Pancreas (tissue), 10 donors: ENCODE data around the gene WNT3A. TPM values are rescaled to one million over a fixed set of nuclear protein-coding genes. Genes with fewer than 3 reads are reported as not detected.

ENCODE experiments used
- ATAC-seq, 4 donors: fragments of 200-7000 bp; cut with Tn5 transposase; one replicate each; pipeline versions ENCODE4 v1.8.0 to v1.9.1; 2020; ENCODE audit warnings: mild to moderate bottlenecking in 4 of 4, moderate library complexity in 4 of 4
- DNase-seq, 6 donors: peaks; one replicate each; pipeline ENCODE4 v3.0.0-alpha.2; 2020
- FAIRE-seq: peaks from 2 replicates; lab custom pipeline; 2012; peaks lifted over from hg19 to GRCh38; lab: Jason Lieb, UNC
- H3K27ac ChIP-seq, 4 donors: fragments of 200-600 bp; sonication (generic); 1 replicate in 3 of 4; 2 replicates in 1 of 4; pipeline versions ENCODE4 v1.5.0 to v1.8.0; 2020
- H3K27me3 ChIP-seq, 4 donors: fragments of 200-600 bp; one replicate each; pipeline ENCODE4 v1.8.0; 2021
- H3K36me3 ChIP-seq, 3 donors: fragments of 200-600 bp; sonication (generic) in 1 of 3; one replicate each; pipeline versions ENCODE4 v1.5.0 to v1.8.0; 2020 to 2021
- H3K4me1 ChIP-seq, 3 donors: fragments of 200-600 bp; one replicate each; pipeline ENCODE4 v1.8.0; 2021
- H3K4me3 ChIP-seq, 4 donors: fragments of 200-600 bp; sonication (generic) in 2 of 4; one replicate each; pipeline versions ENCODE4 v1.5.0 to v1.8.0; 2020 to 2021
- H3K9me3 ChIP-seq, 4 donors: fragments of 200-600 bp; one replicate each; pipeline ENCODE4 v1.8.0; 2021
- WGBS, 2 donors: extraction: QIAGEN DNeasy Blood & Tissue Kit; methylation state at CpG; one replicate each; pipeline ENCODE4 v1.1.7; 2013; 5-methylcytosine and 5-hydroxymethylcytosine counted together
- intact Hi-C, 3 donors: fragments of 100-400 bp; cut with DNase I; formaldehyde crosslinking; loops; one replicate each; pipeline versions ENCODE4 v1.11.1 to v1.14.2; 2022
- polyA plus RNA-seq, 2 donors: library from polyadenylated mRNA; stranded (reverse); fragments of 200-250 nt; gene quantifications; one replicate each; pipeline ENCODE4 v1.2.3, GENCODE V29; 2013
- total RNA-seq, 6 donors: library from RNA; stranded (reverse); fragmentation: NEBNext Ultra II Directional in 4 of 6; extraction: Animal tissue kit (Norgen Biotek cat#: 25700) in 4 of 6; gene quantifications; one replicate each; pipeline versions ENCODE4 v1.2.1 to v1.2.4, GENCODE V29; 2021 to 2023
- TF ChIP-seq, protein P1 (sequence below), 4 donors: fragments of 200-600 bp; sonication (generic) in 3 of 4; IDR thresholded peaks; one replicate each; pipeline versions ENCODE4 v1.5.0 to v1.8.0; 2021; ENCODE audit warnings: antibody characterized with exemption in 4 of 4
- donor health status: healthy with polysubstance abuse.
- donor health status: DM: no; HTN: no; CAD: no; lungs with moderate emphysema.
- donor health status: DM: no; HTN: no; CAD: no.
- donor health status: control.
- donor health status: control.
- donor health status: Bipolar disorder and iron deficiency.
- donor health status: DM: yes; HTN: yes; CAD: no.
- donor health status: DM: no; HTN: no; CAD: no.
- donor health status: DM: no; HTN: no; CAD: no.
- donor health status: DM: yes; HTN: yes; CAD: no.

The WNT3A gene
- total and polyA plus RNA-seq, 8 donors: 0.08 TPM; not detected in 7

DNA sequence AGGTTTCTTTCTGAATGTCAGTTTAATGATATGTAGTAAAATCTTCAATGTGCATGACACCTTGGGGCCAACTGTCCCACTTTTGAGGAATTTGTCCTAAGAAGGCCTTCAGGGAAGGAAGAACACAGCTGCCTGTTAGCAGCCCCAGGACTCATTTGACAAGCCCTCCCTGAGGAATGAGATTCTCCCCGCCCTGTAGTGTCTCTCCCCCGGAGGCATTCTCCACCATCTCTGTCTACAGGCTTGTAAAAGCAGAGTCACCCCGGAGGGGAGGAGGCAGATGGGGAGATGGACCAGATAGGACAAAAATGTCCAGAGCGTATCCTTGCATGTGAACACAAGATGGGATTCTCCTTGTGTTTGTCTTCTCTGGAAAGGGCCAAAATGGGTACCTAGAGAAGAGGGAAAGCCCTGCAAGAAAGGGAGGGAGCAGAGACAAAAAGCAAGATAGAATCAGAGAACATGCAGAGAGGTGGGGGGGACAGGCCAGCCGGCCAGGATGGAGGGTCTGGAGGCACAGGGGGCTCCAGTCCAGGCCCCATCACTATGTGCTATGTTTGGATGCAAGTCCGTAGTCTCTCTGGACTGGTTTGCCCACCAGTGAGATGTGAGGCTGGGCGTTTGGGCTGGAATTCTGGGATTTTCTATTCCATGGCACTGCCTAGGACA, 12.0 kb upstream of the WNT3A start:
- no peak for ATAC-seq
- Histone ChIP-seq H3K27ac (no peak overlapping the region), H3K27me3 (no peaks in the 10 kb centered on the region), H3K9me3 (no peaks in the 10 kb centered on the region), H3K4me1 (no peaks in the 10 kb centered on the region), H3K4me3 (no peak overlapping the region), H3K36me3 (no peaks in the 10 kb centered on the region)
- 51 to 66% methylated on average over 7 of the region's 7 CpGs for WGBS, 2 donors
- TF ChIP-seq, protein P1, sequence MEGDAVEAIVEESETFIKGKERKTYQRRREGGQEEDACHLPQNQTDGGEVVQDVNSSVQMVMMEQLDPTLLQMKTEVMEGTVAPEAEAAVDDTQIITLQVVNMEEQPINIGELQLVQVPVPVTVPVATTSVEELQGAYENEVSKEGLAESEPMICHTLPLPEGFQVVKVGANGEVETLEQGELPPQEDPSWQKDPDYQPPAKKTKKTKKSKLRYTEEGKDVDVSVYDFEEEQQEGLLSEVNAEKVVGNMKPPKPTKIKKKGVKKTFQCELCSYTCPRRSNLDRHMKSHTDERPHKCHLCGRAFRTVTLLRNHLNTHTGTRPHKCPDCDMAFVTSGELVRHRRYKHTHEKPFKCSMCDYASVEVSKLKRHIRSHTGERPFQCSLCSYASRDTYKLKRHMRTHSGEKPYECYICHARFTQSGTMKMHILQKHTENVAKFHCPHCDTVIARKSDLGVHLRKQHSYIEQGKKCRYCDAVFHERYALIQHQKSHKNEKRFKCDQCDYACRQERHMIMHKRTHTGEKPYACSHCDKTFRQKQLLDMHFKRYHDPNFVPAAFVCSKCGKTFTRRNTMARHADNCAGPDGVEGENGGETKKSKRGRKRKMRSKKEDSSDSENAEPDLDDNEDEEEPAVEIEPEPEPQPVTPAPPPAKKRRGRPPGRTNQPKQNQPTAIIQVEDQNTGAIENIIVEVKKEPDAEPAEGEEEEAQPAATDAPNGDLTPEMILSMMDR (IDR thresholded peaks at IDR 0.05): no peak
- no peak for DNase-seq
- intact Hi-C loops: no loop called here
- no peak for FAIRE-seq

DNA sequence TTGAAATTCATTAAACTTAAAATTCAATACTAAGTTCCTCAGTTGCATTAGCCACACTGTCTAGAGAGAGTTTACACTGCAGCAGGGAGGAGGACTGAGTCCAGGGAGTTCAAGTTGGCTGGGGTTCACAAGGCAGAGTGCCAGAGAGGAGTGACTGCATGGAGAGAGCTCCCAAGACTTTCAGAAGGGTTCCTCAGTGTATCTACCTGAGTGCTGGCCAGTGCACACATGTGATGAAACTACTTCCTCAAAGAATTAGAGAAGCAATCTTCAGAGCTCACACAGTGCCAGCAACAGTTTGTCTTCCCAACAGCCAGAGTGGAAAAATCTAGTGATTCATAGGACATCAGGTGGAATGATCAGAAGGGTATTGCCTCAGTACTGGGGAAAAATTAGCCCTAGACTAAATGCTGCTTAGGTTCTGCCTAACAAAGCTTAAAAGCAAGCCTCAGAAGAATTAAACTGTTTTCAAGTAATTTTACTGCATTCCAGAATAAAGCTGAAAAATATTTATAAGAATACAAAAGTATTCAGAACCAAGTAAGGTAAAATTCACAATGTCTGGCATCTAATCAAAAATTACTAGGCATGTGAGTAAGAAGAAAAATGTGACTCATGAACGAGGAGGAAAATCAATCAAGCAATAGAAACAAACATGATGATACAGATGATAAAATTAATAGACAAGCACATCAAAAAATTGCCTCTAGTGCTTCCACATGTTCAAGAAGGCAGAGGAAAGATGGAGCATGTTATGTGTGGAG, 10.4 kb upstream of the WNT3A start:
- TF ChIP-seq, protein P1 (IDR thresholded peaks at IDR 0.05): no peak
- 0 to 8% methylated on average over 1 of the region's 1 CpG for WGBS, 2 donors
- Histone ChIP-seq H3K36me3 (no peaks in the 10 kb centered on the region), H3K27me3 (no peaks in the 10 kb centered on the region), H3K9me3 (no peaks in the 10 kb centered on the region), H3K4me1 (no peaks in the 10 kb centered on the region), H3K4me3 (no peak overlapping the region), H3K27ac (no peak overlapping the region)
- no peak for FAIRE-seq
- ATAC-seq: no peak
- no peak for DNase-seq
- intact Hi-C loops: no loop called here

DNA sequence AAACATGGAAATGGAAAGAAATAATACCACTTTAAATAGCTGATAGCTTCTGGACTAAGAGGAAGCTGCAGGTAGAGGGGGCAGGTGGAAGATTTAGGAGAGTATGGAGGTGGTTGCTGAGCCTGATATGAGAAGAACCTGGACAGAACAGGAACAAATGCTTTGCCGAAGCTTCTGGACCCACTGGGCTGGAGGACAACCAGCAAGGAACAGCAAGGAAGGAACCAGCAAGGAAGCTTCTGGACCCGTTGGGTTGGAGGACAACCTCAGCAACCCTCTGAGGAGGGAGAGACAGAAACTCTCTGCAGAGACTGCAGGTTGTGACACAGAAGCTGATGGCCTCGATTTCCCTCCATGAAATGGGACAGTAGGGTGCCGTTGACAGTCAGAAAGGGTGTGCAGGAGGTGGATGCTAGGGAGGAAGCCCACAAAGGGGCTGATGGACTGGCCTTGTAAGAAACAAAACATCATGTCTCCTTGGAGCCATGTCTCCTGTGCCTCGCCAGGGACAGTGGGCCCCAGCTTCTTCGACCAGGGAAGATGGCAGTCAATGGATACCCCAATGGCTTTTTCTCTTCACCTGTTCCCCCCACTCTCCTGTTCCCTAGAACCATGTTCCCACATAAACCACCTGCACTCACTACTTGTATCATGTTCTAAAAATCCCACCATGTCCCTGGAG, 8.3 kb upstream of the WNT3A start:
- no peaks in the 10 kb centered on the region for H3K4me1 ChIP-seq
- H3K27me3 ChIP-seq: no peaks in the 10 kb centered on the region
- no peak for DNase-seq
- WGBS, 2 donors: 43 to 57% methylated on average over 6 of the region's 6 CpGs
- FAIRE-seq: no peak
- no peak for ATAC-seq
- TF ChIP-seq, protein P1 (IDR thresholded peaks at IDR 0.05): no peak
- H3K36me3 ChIP-seq: no peaks in the 10 kb centered on the region
- H3K27ac ChIP-seq: no peak overlapping the region
- intact Hi-C loops: no loop called here
- no peaks in the 10 kb centered on the region for H3K9me3 ChIP-seq
- no peak overlapping the region for H3K4me3 ChIP-seq

DNA sequence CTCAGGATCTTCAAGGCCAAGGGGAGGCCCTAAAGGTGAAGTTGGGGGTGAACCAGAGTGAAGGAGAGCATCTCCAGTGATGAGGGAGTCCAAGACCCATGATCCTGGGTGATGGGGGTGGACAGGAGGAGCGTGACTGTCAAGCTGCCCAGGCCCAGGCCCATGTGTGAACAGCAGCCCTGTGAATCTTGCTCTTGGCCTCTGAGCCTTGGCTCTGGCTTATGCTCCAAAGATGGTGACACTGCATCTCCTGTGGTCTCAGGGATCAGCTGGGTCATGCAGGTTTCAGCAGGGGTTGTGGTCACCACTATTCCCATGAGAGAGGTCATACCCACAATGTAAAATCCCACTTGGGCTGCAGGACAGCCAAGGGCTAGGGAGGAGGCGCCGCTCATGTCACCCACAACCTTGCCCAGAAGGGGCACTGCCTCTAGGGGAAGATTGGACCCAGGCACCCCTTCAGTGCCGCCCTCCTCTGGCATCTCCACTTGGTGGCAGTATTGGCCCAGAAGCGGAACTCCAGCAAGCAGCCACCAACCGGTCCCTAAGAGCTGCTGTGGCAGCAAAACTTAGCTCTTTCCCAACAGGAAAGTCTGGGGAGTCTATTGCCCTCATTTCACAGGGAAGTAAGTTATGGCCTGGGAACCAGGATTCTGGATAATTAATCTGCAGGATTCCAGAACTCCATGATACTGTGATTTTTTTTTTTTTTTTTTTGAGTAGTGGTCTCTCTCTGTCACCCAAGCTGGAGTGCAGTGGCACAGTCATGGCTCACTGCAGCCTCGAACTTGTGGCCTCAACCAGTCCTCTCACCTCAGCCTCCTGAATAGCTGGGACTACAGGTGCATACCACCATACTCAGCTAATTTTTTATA, 7.5 kb upstream of the WNT3A start:
- WGBS, 2 donors: 16 to 19% methylated on average over 7 of the region's 7 CpGs
- Histone ChIP-seq H3K27ac (no peak overlapping the region), H3K4me3 (no peak overlapping the region), H3K27me3 (peaks cover 0 to 7% (median 0%) of the 10 kb centered on the region in 4 donors), H3K4me1 (no peaks in the 10 kb centered on the region), H3K9me3 (no peaks in the 10 kb centered on the region), H3K36me3 (no peaks in the 10 kb centered on the region)
- FAIRE-seq (no peak), DNase-seq (peak in 5 of 6 donors; percentile 53 to 81 (median 73)), ATAC-seq (peak; percentile 89 to 99 (median 97))
- TF ChIP-seq, protein P1 (IDR thresholded peaks at IDR 0.05): peak; percentile 45 to 75 (median 60)
- intact Hi-C loops: no loop called here
